Neuronal stem cell (in vitro differentiated cells): ENCODE results near the gene COPS4. TPM values are rescaled to one million over a fixed set of nuclear protein-coding genes. Genes with fewer than 3 reads are reported as not detected.
A peak's percentile ranks its signal among the peaks of the same experiment; 100 is the strongest.
"Not testable (repeated sequence)": the region's sequence is repeated elsewhere in the genome, so short reads cannot be mapped to it uniquely, and the experiment has no call there.

Experiments used
- DNase-seq: peaks from one replicate; pipeline ENCODE4 v3.0.0-alpha.2; 2013; ENCODE audit warnings: low spot score
- H2AFZ ChIP-seq: one replicate; pipeline ENCODE4 v1.6.1; 2013; ENCODE audit warnings: mild to moderate bottlenecking, low read length, inconsistent platforms
- H2AK5ac ChIP-seq: 2 replicates; pipeline ENCODE4 v1.6.1; 2013; ENCODE audit warnings: low read depth, mild to moderate bottlenecking, inconsistent platforms, low read length, moderate library complexity, mixed read lengths
- H2BK120ac ChIP-seq: 2 replicates; pipeline ENCODE4 v1.6.1; 2013; ENCODE audit warnings: low read depth, mild to moderate bottlenecking, inconsistent platforms, low read length, moderate library complexity, mixed read lengths
- H2BK12ac ChIP-seq: one replicate; pipeline ENCODE4 v1.6.1; 2013; ENCODE audit warnings: low read length, inconsistent platforms
- H2BK15ac ChIP-seq: 2 replicates; pipeline ENCODE4 v1.6.1; 2013; ENCODE audit warnings: mild to moderate bottlenecking, low read length, inconsistent platforms, mixed read lengths
- H2BK5ac ChIP-seq: one replicate; pipeline ENCODE4 v1.6.1; 2013; ENCODE audit warnings: inconsistent platforms, mild to moderate bottlenecking, low read length, moderate library complexity
- H3K14ac ChIP-seq: one replicate; pipeline ENCODE4 v1.6.1; 2013; ENCODE audit warnings: low read length, inconsistent platforms
- H3K18ac ChIP-seq: 2 replicates; pipeline ENCODE4 v1.6.1; 2013; ENCODE audit warnings: low read length, inconsistent platforms
- H3K23ac ChIP-seq: 2 replicates; pipeline ENCODE4 v1.6.1; 2013; ENCODE audit warnings: low read depth, mild to moderate bottlenecking, mixed read lengths, low read length, inconsistent platforms; ENCODE audit not compliant: poor library complexity
- H3K27ac ChIP-seq: replicated peaks from 3 replicates; pipeline ENCODE4 v1.5.1; 2013; ENCODE audit warnings: low read length, inconsistent platforms
- H3K27me3 ChIP-seq, 3 experiments: 2 replicates each; pipeline ENCODE4 v1.6.1; 2013; ENCODE audit warnings: low read length in 3 of 3, mild to moderate bottlenecking in 2 of 3, inconsistent platforms in 1 of 3, low read depth in 1 of 3, mixed read lengths in 1 of 3, moderate library complexity in 1 of 3; ENCODE audit not compliant: control insufficient read depth in 3 of 3, insufficient read depth in 3 of 3
- H3K36me3 ChIP-seq, 2 donors: replicated peaks in 1 of 2; 2 replicates each; pipeline ENCODE4 v1.6.1; 2013; ENCODE audit warnings: low read length in 2 of 2; ENCODE audit not compliant: control insufficient read depth in 2 of 2, insufficient read depth in 2 of 2
- H3K4ac ChIP-seq: 2 replicates; pipeline ENCODE4 v1.6.1; 2013; ENCODE audit warnings: inconsistent platforms, mild to moderate bottlenecking, low read length, moderate library complexity
- H3K4me1 ChIP-seq, 2 donors: 1 replicate in 1 of 2; 2 replicates in 1 of 2; pipeline ENCODE4 v1.6.1; 2013; ENCODE audit warnings: low read length in 2 of 2, low read depth in 1 of 2; ENCODE audit not compliant: control insufficient read depth in 2 of 2, insufficient read depth in 1 of 2
- H3K4me2 ChIP-seq: one replicate; pipeline ENCODE4 v1.6.1; 2013; ENCODE audit warnings: mild to moderate bottlenecking, low read length, inconsistent platforms; ENCODE audit not compliant: insufficient read depth, poor library complexity, severe bottlenecking
- H3K4me3 ChIP-seq, 2 donors: 2 replicates each; pipeline ENCODE4 v1.5.1; 2013; ENCODE audit warnings: low read length in 2 of 2, mild to moderate bottlenecking in 2 of 2, inconsistent platforms in 1 of 2, moderate library complexity in 1 of 2
- H3K79me1 ChIP-seq: one replicate; pipeline ENCODE4 v1.6.1; 2013; ENCODE audit warnings: low read depth, mild to moderate bottlenecking, inconsistent platforms, low read length, moderate library complexity
- H3K9ac ChIP-seq: one replicate; pipeline ENCODE4 v1.6.1; 2013; ENCODE audit warnings: mild to moderate bottlenecking, low read depth, low read length, inconsistent platforms; ENCODE audit not compliant: poor library complexity
- H3K9me3 ChIP-seq, 2 donors: replicated peaks in 1 of 2; 2 replicates each; pipeline versions ENCODE3 to v1.6.1; 2013; ENCODE audit warnings: low read length in 2 of 2, mild to moderate bottlenecking in 2 of 2, inconsistent platforms in 1 of 2, low read depth in 1 of 2, mixed read lengths in 1 of 2, moderate library complexity in 1 of 2; ENCODE audit not compliant: control insufficient read depth in 2 of 2, insufficient read depth in 1 of 2
- H4K8ac ChIP-seq: one replicate; pipeline ENCODE4 v1.6.1; 2013; ENCODE audit warnings: low read depth, mild to moderate bottlenecking, inconsistent platforms, low read length, moderate library complexity
- H4K91ac ChIP-seq: one replicate; pipeline ENCODE4 v1.6.1; 2013; ENCODE audit warnings: low read length, low read depth, mild to moderate bottlenecking, inconsistent platforms; ENCODE audit not compliant: poor library complexity
- WGBS, 2 donors: extraction: QIAGEN DNeasy Blood & Tissue Kit; methylation state at CpG; one replicate each; pipeline ENCODE4 v1.1.7; 2013; ENCODE audit warnings: missing lambda C conversion rate in 2 of 2, mixed read lengths in 1 of 2; ENCODE audit not compliant: insufficient read length in 2 of 2, insufficient replicate concordance in 1 of 2; ENCODE audit errors: extremely low coverage in 2 of 2; 5-methylcytosine and 5-hydroxymethylcytosine counted together
- polyA plus RNA-seq, 2 experiments: library from polyadenylated mRNA; stranded (reverse); fragments of 200-250 nt; gene quantifications; one replicate each; pipeline ENCODE4 v1.2.3, GENCODE V29; 2013

The COPS4 gene
- 47.5 TPM for polyA plus RNA-seq (2013, experiment 1 of 2)
- 46.9 TPM for polyA plus RNA-seq (2013, experiment 2 of 2)

GRCh38 chr4:83034630-83035494, at the start of gene COPS4:
TSS of gene COPS4 (plus strand) at chr4:83035183. CDS start at chr4:83035225, 42 bp downstream.
- Histone ChIP-seq H3K4me1 (peaks cover 0 to 12% of the 10 kb centered on the region in 2 donors), H2BK12ac (no peak within 1 kb of the TSS), H4K91ac (no peak within 1 kb of the TSS), H3K18ac (peak within 1 kb of the TSS; percentile 88), H3K9me3 (no peaks in the 10 kb centered on the region), H2AFZ (peak within 1 kb of the TSS; percentile 81), H2BK15ac (no peak within 1 kb of the TSS), H2BK120ac (no peak within 1 kb of the TSS), H3K4ac (peak within 1 kb of the TSS; percentile 8), H2AK5ac (no peak within 1 kb of the TSS), H2BK5ac (no peak within 1 kb of the TSS), H3K27ac (peak within 1 kb of the TSS; percentile 94), H3K23ac (no peak within 1 kb of the TSS), H3K4me2 (peak within 1 kb of the TSS; percentile 50), H3K27me3 (peaks cover 0 to 3% (median 0%) of the 10 kb centered on the region in 3 experiments), H3K4me3 (peak within 1 kb of the TSS; percentile 57 to 81), H3K9ac (peak within 1 kb of the TSS; percentile 92), H3K79me1 (no peaks in the 10 kb centered on the region), H3K14ac (no peak within 1 kb of the TSS), H4K8ac (no peak within 1 kb of the TSS), H3K36me3 (no peaks in the 10 kb centered on the region)
- DNase-seq = peak; percentile 99
- WGBS, 2 donors = no CpG with 5 or more reads among the region's 39 CpGs

GRCh38 chr4:82987519-82987918, 47.5 kb upstream of the COPS4 start:
- H3K4me1 ChIP-seq, H2AFZ ChIP-seq, H2BK120ac ChIP-seq, H3K14ac ChIP-seq, H3K4ac ChIP-seq, H3K27me3 ChIP-seq, H2BK15ac ChIP-seq, H3K9me3 ChIP-seq, H3K18ac ChIP-seq, H3K79me1 ChIP-seq, DNase-seq, H3K9ac ChIP-seq, H2BK5ac ChIP-seq, H2AK5ac ChIP-seq, H3K4me3 ChIP-seq, H4K8ac ChIP-seq, H3K23ac ChIP-seq, H4K91ac ChIP-seq, H3K4me2 ChIP-seq, H2BK12ac ChIP-seq, H3K27ac ChIP-seq: not testable (repeated sequence)
- peaks cover 7 to 24% of the 10 kb centered on the region in 2 donors for H3K36me3 ChIP-seq

GRCh38 chr4:82988323-82988832, 46.6 kb upstream of the COPS4 start:
- peaks cover 2% of the 10 kb centered on the region for H3K79me1 ChIP-seq
- no peak overlapping the region for H2BK15ac ChIP-seq
- no peak overlapping the region for H3K27ac ChIP-seq
- no CpG with 5 or more reads among the region's 2 CpGs for WGBS, 2 donors
- H3K4ac ChIP-seq = no peak overlapping the region
- H2BK5ac ChIP-seq = no peak overlapping the region
- no peak for DNase-seq
- H4K8ac ChIP-seq = no peak overlapping the region
- no peak overlapping the region for H3K18ac ChIP-seq
- no peak overlapping the region for H3K9ac ChIP-seq
- H3K23ac ChIP-seq = no peak overlapping the region
- H2AFZ ChIP-seq = no peak overlapping the region
- no peak overlapping the region for H2AK5ac ChIP-seq
- H3K4me2 ChIP-seq = no peak overlapping the region
- H2BK12ac ChIP-seq = no peak overlapping the region
- H3K14ac ChIP-seq = no peak overlapping the region
- H3K9me3 ChIP-seq = peaks cover 0 to 2% of the 10 kb centered on the region in 2 donors
- no peak overlapping the region for H3K4me3 ChIP-seq
- H4K91ac ChIP-seq = no peak overlapping the region
- H3K36me3 ChIP-seq = peaks cover 7 to 18% of the 10 kb centered on the region in 2 donors
- H3K4me1 ChIP-seq = no peaks in the 10 kb centered on the region
- no peaks in the 10 kb centered on the region for H3K27me3 ChIP-seq
- no peak overlapping the region for H2BK120ac ChIP-seq

- no CpG with 5 or more reads among the region's 2 CpGs for WGBS, 2 donors
- H3K27me3 ChIP-seq = no peaks in the 10 kb centered on the region
- H4K91ac ChIP-seq = no peak overlapping the region
- no peak overlapping the region for H2AFZ ChIP-seq
- H3K23ac ChIP-seq = no peak overlapping the region
- H3K4me2 ChIP-seq = no peak overlapping the region
- no peak overlapping the region for H3K18ac ChIP-seq
- no peak overlapping the region for H3K9ac ChIP-seq
- no peak overlapping the region for H2BK5ac ChIP-seq
- no peak overlapping the region for H4K8ac ChIP-seq
- H2BK15ac ChIP-seq = no peak overlapping the region
- H3K79me1 ChIP-seq = peaks cover 2% of the 10 kb centered on the region
- H3K9me3 ChIP-seq = peaks cover 0 to 2% of the 10 kb centered on the region in 2 donors
- H3K27ac ChIP-seq = no peak overlapping the region
- H2BK120ac ChIP-seq = no peak overlapping the region
- no peak overlapping the region for H2BK12ac ChIP-seq
- no peak overlapping the region for H2AK5ac ChIP-seq
- no peak for DNase-seq
- H3K14ac ChIP-seq = no peak overlapping the region
- H3K36me3 ChIP-seq = peaks cover 0 to 4% of the 10 kb centered on the region in 2 donors
- H3K4me3 ChIP-seq = no peak overlapping the region
- no peak overlapping the region for H3K4ac ChIP-seq
- H3K4me1 ChIP-seq = no peaks in the 10 kb centered on the region
Measured at GRCh38 chr4:82989575-82990429, 45.2 kb upstream of the COPS4 start.
